HL-60 (cell line): ENCODE results near the gene PIM2.

Experiments
- POLR2AphosphoS5 ChIP-seq: IDR thresholded peaks from 2 replicates; pipeline ENCODE4 v1.6.1; 2012; ENCODE audit warnings: low read depth
- TF ChIP-seq, protein P1 (sequence below): IDR thresholded peaks from one replicate; pipeline ENCODE4 v1.5.1; 2011; ENCODE audit warnings: low read length, control low read depth, inconsistent platforms; ENCODE audit not compliant: insufficient read depth

DNA sequence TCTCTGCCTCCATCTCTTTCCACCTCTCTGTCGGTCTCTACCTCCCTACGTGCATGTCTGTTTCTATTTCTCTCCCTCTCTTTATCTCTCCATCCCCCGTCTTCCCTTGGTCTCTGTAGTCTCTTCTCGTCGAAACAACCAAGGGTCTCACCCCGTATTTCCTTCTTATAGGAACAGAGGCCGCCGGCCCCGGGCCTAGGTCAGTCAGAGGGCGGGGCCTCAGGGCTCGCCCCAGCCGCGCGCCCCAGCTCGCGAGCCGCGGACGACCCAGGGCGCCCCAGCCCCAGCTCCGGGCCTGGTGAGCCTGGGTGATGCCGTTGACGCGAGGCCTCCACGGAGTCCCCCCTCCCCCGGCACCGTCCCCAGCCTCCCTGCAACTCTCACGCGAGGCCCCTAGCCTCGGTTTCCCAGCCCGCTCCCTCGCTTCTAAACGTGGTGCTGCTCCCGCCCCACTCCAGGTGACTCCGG lies 27.9 kb downstream of the PIM2 start:
- TF ChIP-seq, protein P1, sequence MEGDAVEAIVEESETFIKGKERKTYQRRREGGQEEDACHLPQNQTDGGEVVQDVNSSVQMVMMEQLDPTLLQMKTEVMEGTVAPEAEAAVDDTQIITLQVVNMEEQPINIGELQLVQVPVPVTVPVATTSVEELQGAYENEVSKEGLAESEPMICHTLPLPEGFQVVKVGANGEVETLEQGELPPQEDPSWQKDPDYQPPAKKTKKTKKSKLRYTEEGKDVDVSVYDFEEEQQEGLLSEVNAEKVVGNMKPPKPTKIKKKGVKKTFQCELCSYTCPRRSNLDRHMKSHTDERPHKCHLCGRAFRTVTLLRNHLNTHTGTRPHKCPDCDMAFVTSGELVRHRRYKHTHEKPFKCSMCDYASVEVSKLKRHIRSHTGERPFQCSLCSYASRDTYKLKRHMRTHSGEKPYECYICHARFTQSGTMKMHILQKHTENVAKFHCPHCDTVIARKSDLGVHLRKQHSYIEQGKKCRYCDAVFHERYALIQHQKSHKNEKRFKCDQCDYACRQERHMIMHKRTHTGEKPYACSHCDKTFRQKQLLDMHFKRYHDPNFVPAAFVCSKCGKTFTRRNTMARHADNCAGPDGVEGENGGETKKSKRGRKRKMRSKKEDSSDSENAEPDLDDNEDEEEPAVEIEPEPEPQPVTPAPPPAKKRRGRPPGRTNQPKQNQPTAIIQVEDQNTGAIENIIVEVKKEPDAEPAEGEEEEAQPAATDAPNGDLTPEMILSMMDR = no peak
- TF ChIP-seq POLR2AphosphoS5 = no peak
